GM19193 (cell line): Measurements from ENCODE around the gene NBAS.

Experiments used
- POLR2A ChIP-seq: IDR thresholded peaks from 4 replicates; pipeline ENCODE4 v1.6.1; 2011; ENCODE audit not compliant: insufficient read depth, insufficient read length; ENCODE audit errors: extremely low read depth

NBAS gene

DNA sequence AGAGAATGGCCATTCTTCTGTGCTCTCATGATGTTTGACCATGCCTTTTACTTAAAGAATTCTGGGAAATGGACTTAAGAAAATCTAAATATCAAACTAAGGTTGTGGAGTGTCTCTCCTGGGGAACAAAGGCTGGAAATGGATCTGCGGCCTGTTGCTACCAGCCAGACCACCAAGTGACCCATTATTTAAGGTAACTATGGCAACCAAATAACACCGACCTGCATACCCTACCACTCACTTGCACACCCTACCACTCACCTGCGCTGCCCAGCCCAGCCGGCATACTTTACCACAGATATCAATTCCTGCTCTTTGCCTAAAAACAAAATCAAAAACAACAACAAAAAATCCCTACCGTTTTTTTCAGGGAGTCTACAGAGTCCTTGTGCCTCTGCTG, 203.2 kb downstream of the NBAS start:
- no peak for TF ChIP-seq POLR2A

DNA sequence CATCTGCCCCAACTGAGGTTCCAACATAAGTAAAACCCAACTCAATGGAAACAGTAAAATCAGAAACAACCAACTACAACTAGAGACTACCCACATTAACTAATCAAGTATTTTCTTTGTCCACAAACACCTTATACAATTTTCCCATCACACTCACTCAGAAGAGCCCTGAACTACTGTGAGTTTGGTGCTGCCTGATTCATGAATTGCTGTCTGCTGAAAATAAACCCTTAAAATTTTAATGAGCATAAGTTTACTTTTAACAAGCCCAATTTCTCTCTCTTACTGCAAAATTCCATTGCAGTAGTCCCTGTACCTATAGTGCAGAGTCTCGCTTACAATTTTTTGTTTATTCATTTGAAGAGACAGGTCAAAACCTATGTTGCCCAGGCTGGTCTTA, 203.9 kb downstream of the NBAS start:
- no peak for TF ChIP-seq POLR2A

DNA sequence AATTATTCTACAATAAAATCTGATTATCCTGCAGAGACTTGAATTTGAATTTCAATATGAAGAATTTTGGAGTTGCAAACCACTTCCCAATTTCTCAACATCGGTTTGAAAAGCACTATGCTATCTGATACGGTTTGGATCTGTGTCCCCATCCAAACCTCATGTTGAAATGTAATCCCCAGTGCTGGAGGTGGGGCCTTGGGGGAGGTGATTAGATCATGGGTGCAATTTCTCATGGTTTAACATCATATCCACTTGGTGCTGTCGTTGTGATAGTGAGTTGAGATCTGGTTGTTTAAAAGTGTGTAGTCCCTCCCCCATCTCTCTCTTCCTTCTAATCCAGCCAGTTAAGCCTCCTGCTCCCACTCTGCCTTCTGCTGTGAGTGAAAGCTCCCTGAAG, 205.7 kb downstream of the NBAS start:
- no peak for TF ChIP-seq POLR2A

DNA sequence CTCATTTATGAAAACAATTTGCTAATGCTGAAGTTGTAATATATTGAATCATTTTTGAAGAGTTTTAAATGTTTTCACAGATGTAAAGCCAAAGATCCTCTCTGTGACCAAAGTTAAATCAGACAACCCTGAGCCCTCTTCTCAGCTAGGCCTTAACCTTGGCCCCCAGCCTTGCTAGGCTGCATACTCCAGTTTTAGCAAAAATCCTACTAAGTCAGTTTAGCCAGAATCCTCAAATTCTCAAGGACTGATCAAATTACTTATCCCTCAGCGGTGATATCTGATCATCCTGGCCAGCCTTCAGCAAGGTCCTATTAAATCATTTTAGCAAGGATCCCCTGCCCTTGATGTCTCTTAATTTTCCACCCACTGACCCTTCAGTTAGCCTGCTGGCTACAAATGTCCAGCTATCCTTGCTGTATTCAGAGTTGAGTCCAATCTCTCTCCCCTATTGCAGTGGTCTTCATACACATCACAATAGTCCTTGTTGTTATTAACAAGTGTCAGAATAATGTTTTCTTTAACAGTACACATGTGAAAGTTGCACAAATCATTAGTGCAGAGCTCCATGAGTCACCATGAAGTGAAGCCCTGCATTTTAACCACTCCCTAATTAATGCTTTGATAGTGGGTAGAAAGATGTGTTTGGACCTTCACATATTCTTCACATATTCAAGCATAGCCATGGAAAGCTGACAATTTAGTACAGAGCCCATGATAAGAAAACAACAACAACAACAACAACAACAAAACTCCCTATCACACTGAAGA, 206.4 kb downstream of the NBAS start:
- TF ChIP-seq POLR2A = no peak

DNA sequence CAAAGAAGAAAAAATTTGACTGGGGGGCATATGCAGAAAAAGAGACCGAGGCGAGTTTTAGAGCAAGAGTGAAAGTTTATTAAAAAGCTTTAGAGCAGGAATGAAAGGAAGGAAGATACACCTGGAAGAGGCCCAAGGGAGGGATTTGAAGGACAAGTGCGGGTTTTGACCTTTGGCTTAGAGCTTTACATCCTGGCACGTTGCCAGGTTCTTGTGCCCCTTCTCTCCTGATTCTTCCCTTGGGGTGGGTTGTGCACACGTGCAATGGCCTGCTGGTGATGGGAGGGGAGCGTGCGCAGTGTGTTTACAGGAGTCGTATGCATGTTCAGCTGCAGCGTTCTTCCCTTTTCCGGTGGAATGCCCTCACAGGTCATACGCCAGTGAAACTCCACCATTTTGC, 208.8 kb downstream of the NBAS start:
- no peak for TF ChIP-seq POLR2A

DNA sequence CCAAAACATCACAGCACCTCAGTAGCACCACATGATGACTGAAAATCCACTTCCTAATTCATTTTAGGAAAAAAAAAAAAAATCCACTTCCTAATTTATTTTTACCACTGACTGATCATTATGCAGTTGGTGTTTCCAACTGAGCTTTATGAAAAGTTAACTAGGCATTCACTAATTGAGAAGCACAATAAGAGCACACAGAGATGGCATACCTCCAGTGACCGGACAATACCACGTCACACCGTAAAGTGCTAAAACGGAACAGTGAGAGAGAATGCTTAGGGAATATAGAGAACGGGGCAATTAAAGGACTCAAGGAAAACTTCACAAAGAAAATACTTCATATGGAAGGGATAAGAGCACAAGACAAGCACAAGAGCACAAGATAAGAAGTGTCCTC, 212.5 kb downstream of the NBAS start:
- TF ChIP-seq POLR2A = no peak

DNA sequence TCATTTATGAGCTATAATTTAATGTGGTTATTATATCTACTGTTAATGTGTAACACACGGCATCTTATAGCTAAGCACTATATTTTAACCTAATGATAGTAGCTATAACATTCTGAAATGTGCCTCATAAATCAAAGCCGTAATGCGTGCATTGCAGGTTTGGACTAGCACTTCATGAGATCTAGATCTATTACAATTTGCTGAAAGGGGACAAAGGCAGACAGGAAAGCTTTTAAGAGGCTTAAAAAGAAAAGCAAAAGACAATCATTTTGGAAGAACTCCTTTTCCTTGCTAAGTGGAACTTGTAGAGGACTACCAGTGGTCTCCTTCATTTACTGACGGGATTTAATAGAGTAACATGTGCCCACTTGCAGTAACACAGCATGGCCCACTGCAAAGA, 213.1 kb downstream of the NBAS start:
- no peak for TF ChIP-seq POLR2A

DNA sequence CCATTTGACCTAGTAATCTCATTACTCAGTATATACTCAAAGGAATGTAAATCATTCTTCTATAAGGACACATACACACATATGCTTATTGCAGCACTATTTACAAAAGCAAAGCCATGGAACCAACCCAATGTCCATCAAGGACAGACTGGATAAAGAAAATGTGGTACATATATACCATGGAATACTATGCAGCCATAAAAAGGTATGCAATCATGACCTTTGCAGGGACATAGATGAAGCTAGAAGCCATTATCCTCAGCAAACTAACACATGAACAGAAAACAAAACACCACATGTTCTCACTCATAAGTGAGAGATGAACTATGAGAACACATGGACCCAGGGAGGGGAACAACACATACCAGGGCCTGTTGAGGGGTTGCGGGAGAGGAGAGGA, 214.5 kb downstream of the NBAS start:
- no peak for TF ChIP-seq POLR2A

DNA sequence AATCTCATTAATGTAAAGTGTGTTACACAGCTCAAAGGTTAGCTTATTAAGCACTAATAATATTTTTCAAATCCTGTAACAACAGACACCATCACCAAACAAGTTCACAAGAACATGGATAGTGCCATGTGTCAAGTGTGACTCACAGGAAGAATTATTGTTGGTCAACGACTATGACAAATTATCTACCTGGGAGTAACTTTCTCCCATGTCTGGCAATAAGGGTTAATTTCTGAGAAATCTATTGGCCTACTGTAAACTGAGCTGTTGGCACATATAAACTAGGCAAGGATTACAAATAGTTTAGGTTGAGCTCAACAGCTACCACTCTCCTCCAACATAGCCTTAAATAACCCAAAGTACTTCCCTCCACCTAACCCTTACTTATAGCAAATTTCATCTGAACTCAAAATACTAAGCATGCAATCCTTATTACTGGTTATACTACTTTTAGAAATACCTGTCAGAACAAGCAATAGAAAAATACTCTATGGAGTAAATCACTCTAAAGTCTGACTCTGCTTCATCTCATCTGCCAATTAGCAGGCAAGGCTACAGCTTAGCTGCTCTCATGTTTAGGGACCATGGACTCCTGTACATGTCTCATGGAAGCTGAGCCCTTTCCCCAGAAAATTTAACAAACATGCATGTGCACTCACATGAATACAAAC, 223.0 kb downstream of the NBAS start:
- no peak for TF ChIP-seq POLR2A

DNA sequence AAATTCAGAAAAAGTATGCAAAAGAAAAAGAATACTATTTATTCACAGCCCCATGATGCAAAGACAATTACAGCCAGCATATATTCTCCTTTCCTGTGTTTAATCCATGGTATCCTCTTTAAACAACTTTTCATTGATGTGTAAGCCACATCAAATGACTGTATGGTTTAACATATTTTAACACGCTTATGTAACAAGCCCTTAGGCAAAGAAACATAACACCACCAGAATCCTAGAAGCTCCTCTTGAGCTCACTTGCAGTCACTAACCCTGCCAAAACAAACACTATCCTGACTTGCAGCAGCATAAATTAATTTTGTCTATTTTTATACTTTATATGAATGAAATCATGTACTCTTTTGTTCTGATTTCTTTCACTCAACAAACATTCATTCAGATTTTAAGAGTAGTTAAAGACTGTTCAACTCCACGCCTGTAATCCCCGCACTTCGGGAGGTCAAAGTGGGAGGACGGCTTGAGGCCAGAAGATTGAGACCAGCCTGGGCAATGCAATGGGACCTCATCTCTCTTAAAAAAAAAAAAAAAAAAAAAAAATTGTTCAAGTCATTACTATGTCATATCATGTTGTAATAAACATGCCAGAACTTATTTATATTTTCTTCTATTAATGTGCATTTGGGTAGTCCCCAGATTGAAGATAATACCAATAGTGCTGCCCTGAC, 226.3 kb downstream of the NBAS start:
- no peak for TF ChIP-seq POLR2A

DNA sequence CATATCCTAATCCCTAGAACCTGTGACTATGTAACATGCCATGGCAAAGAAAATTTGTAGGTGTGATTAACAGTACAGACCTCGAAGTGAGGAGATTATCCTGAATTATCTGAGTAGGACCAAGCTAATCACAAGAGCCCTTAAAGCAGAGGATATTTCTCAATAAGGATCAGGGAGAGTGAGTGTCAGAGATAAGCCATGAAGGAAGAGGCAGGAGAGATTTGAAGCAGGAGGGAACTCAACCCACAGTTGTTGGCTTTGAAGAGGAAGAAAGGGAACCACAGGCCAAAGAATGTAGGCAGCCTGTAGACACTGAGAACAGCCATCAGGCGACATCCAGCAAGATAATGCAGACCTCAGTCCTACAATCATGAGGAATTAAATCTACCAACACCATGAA, 229.3 kb downstream of the NBAS start:
- TF ChIP-seq POLR2A = no peak

DNA sequence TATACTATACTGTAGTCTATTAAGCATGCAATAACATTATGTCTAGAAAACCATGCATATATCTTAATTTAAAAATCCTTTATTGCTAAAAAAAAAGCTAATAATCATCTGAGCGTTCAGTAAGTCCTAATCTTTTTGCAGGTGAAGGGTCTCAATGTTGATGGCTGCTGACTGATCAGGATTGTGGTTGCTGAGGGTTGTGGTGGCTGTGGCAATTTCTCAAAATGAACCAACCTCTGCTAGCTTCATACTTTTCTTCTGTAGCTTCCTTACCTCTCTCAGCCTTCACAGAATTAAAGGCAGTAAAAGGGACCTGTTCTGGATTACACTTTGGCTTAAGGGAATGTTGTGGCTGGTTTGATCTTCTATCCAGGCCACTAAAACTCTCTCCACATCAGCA, 235.8 kb downstream of the NBAS start:
- no peak for TF ChIP-seq POLR2A

DNA sequence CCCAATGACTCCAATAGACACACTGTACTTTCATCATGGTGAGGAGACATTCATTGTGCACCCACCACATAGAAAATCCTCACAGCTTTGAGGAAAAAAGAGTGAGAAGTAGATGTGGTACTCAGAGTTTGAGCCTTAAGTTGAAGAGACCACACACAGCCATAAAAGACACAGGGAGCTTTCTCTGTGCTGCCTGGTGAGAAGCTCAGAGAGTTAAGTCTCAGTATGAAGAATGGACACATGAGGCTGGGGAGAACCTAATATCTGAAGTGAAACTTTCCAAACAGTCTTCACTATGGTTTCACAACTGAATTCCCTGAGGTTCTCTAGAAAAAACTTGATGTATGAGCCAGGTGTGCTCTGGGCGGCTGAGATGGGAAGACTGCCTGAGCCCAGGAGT, 237.9 kb downstream of the NBAS start:
- no peak for TF ChIP-seq POLR2A

DNA sequence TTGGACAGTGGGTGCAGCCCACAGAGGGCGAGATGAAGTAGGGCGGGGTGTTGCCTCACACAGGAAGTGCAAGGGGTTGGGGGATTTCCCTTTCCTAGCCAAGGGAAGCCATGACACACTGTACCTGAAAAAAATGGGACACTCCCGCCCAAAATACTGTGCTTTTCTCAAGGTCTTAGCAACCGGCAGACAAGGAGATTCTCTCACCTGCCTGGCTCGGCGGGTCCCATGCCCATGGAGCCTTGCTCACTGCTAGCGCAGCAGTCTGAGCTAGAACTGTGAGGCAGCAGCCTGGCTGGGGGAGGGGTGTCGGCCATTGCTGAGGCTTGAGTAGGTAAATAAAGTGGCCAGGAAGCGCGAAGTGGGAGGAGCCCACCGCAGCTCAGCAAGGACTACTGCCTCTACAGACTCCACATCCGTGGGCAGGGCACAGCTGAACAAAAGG, 244.7 kb downstream of the NBAS start:
- TF ChIP-seq POLR2A = no peak

DNA sequence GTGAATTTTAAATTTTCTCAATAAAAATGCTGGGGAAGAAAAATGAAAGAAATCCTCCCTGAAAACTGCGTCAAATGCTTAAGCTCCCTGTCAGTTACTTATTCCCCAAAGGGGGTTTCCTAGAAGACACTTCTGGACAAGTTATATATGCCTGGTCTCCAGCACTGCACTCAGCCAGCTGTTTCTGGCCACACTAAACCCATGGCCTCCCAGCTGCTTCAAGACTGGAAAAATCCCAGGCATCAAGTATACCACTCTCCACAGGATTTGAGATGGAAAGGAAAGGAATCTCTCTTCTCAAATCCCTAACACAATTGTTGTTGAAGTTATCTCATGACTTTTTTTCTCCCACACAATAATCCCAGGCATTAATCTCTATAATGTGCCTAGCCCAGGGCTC, 245.7 kb downstream of the NBAS start:
- no peak for TF ChIP-seq POLR2A

DNA sequence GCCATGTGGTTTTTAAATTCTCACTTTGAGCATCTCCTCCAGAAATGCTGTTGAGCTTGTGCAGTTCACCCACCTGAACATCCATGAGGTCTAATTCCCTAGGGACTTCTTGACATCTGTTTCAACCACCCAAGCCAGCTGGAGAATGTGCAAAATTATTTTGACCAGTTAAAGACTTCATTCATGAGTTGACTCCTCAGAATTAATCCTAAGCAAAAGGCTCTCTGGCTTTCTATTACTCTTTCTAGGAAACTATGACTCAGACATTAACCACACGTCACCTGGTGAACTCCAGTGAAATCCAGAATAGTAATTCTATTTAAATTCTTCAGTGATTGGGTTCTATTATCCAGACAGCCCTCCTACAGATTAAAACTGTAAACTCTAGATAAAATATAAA, 247.5 kb downstream of the NBAS start:
- TF ChIP-seq POLR2A = no peak
